Cardiac fibroblast (primary cell): ENCODE data around the gene CD74.

ENCODE experiments used
- DNase-seq, 2 donors: peaks; one replicate each; pipeline versions ENCODE4 v3.0.0 to v3.0.0-alpha.2; 2010; ENCODE audit warnings: low read depth in 2 of 2
- H3K4me3 ChIP-seq, 2 donors: replicated peaks in 1 of 2; 1 replicate in 1 of 2; 2 replicates in 1 of 2; pipeline ENCODE4 v1.5.1; 2011; ENCODE audit warnings: low read depth in 2 of 2, low read length in 2 of 2, mild to moderate bottlenecking in 2 of 2, moderate library complexity in 1 of 2
- CTCF ChIP-seq: IDR thresholded peaks from one replicate; pipeline ENCODE4 v1.5.1; 2011; ENCODE audit warnings: low read depth, mild to moderate bottlenecking, low read length, inconsistent platforms

The CD74 gene

GRCh38 chr5:150372639-150373038, 40.1 kb downstream of the CD74 start:
- H3K4me3 ChIP-seq, result no peak overlapping the region
- no peak for TF ChIP-seq CTCF
- no peak for DNase-seq

GRCh38 chr5:150368526-150368925, 44.2 kb downstream of the CD74 start:
- TF ChIP-seq CTCF, result no peak
- DNase-seq, result no peak
- H3K4me3 ChIP-seq, result no peak overlapping the region

GRCh38 chr5:150364004-150364403, 48.7 kb downstream of the CD74 start:
- TF ChIP-seq CTCF, result no peak
- DNase-seq, result no peak
- H3K4me3 ChIP-seq, result no peak overlapping the region

GRCh38 chr5:150363185-150363584, 49.5 kb downstream of the CD74 start:
- no peak for DNase-seq
- no peak for TF ChIP-seq CTCF
- no peak overlapping the region for H3K4me3 ChIP-seq

- no peak for TF ChIP-seq CTCF
- DNase-seq, result no peak
- H3K4me3 ChIP-seq, result no peak overlapping the region
These were observed 51.4 kb downstream of the CD74 start for GRCh38 chr5:150361301-150361700.

GRCh38 chr5:150358261-150359095, 54.2 kb downstream of the CD74 start:
- TF ChIP-seq CTCF, result no peak
- DNase-seq, result no peak
- peak overlapping the region; percentile 78 to 83 for H3K4me3 ChIP-seq
